MG63 (cell line): Measurements from ENCODE around the gene XCL1. TPM values are rescaled to one million over a fixed set of nuclear protein-coding genes. Genes with fewer than 3 reads are reported as not detected.

ENCODE experiments used
- DNase-seq: peaks from one replicate; pipeline ENCODE4 v3.0.0-alpha.2; 2020
- H3K27me3 ChIP-seq: fragments of 250-450 bp; sonication (Bioruptor Pico); 2 replicates; pipeline ENCODE4 v1.5.1; 2020; ENCODE audit warnings: mild to moderate bottlenecking, moderate library complexity
- H3K36me3 ChIP-seq: fragments of 250-450 bp; sonication (Bioruptor Pico); 2 replicates; pipeline ENCODE4 v1.5.1; 2020; ENCODE audit warnings: mild to moderate bottlenecking, moderate library complexity
- H3K4me3 ChIP-seq: fragments of 250-450 bp; sonication (Bioruptor Pico); 2 replicates; pipeline ENCODE4 v1.5.1; 2020; ENCODE audit warnings: mild to moderate bottlenecking, moderate library complexity
- H3K9me3 ChIP-seq: fragments of 250-450 bp; sonication (Bioruptor Pico); 2 replicates; pipeline ENCODE4 v1.5.1; 2020; ENCODE audit warnings: mild to moderate bottlenecking, moderate library complexity
- total RNA-seq: library from RNA; depleted of rRNA; stranded (reverse); fragments of >200 nt; shearing (Covaris generic); gene quantifications from 2 replicates; pipeline ENCODE4 v1.2.3, GENCODE V29; 2014; ENCODE audit warnings: low replicate concordance; rRNA removed

XCL1 gene
- total RNA-seq, 1 experiment from 2014 or later, result not detected

DNA sequence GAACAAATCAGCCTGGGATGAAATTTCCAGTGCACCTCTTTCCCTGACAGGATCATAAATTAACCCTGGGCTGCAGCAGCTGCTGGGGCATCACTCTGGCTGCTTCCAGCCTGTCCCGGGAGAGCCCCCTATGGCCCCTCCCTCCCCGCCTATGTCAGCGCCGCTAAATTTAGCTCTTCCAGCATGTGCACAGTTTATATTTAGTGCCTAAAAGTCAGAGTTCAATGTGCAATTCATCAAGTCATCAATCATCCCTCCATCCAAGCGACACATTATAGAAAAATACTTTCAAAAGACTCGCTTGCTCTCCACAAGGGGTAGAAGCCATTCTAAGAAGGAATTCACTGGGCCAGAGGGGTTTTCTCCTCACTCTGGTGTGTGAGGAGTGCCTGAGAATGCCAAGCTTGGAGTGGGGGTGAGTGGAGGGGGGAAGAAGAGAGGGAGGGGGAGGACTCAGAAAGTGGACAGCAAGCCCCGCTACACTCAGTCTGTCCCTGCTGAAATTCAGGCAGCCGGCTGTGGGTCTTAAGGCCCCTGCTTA lies 37.4 kb downstream of the XCL1 start:
- no peak for DNase-seq
- Histone ChIP-seq H3K36me3 (no peaks in the 10 kb centered on the region), H3K9me3 (no peaks in the 10 kb centered on the region), H3K27me3 (peaks cover 2% of the 10 kb centered on the region; the same call in 1 of the 2 replicates), H3K4me3 (no peak overlapping the region)

DNA sequence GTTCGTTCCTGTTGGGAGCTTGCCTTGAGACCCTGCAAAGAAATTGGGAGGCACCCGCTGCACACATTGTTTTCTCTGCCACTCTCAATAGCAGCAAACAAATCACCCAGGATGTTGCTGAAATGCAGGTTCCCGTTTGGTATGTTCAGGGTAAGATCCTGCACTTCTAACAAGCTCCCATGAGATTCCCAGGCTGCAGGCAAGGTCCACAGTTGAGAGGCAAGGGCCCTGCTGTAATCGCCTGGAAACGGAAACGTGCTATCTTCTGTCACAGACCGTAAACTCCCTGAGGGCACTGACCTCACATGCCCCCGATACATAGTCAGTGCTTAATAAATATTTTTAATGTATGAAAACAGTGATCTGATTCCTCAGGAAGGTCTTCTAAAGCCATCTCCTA lies 37.8 kb downstream of the XCL1 start:
- peaks cover 2% of the 10 kb centered on the region; the same call in 1 of the 2 replicates for H3K27me3 ChIP-seq
- no peaks in the 10 kb centered on the region for H3K36me3 ChIP-seq
- H3K4me3 ChIP-seq, result no peak overlapping the region
- H3K9me3 ChIP-seq, result no peaks in the 10 kb centered on the region
- no peak for DNase-seq

DNA sequence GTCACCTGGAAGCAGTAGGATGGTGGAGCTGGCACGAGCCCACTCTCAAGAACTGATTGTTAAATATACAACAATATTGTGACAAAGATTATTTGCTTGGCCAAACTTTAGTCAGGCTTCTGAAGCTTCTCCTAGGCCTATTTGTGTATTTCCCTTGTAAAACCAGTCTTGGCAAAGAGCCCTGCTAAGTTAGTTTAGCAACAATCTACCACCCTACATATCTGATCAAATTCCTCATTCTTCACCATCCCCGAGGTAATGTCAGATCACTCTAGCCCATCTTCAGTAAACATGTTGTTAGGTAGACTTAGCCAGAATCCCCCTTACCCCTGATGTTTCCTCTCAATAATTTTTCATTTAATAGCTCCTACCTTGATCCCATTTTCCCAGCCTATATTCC lies 39.6 kb downstream of the XCL1 start:
- Histone ChIP-seq H3K36me3 (no peaks in the 10 kb centered on the region), H3K27me3 (peaks cover 2% of the 10 kb centered on the region; the same call in 1 of the 2 replicates), H3K4me3 (no peak overlapping the region), H3K9me3 (no peaks in the 10 kb centered on the region)
- DNase-seq, result no peak

DNA sequence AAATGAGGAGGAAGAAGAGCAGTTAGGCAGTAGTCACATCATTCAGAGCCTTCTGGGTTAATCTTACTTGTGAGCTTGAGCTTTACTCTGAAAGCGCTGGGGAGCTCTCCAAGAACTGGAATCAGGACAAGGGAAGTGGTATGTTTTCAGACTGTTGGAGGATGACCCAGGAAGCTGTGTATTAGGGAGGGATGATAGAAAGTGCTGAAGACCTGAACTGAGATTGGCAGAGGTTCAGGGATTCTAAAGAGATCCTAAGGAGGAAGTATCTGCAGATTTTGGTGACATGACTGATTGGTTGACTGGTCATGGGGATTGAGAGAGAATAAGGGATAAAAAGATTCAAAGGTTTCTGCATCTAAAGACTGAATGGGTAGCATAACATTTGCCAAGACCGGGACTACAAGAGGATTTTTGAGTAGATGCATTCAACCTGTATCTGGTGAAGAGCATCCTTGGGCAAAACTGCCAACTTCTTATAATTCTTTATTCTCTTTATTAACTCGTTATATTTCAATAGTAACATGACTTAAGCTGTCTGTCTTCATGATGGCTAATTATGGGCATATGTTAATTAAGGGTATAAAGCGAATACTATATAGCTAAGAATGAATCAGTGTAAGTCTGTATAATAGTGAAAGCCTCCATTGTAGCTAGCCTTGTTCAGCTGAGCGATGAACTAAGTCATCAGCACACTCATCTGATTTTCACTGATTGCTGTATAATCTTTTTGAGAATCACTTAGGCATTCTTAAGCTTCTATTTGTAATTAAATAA lies 41.8 kb downstream of the XCL1 start:
- no peaks in the 10 kb centered on the region for H3K9me3 ChIP-seq
- no peak for DNase-seq
- H3K27me3 ChIP-seq, result peaks cover 2% of the 10 kb centered on the region; the same call in 1 of the 2 replicates
- no peak overlapping the region for H3K4me3 ChIP-seq
- no peaks in the 10 kb centered on the region for H3K36me3 ChIP-seq

- H3K27me3 ChIP-seq, result peaks cover 2% of the 10 kb centered on the region; the same call in 1 of the 2 replicates
- H3K9me3 ChIP-seq, result no peaks in the 10 kb centered on the region
- no peak for DNase-seq
- no peaks in the 10 kb centered on the region for H3K36me3 ChIP-seq
- no peak overlapping the region for H3K4me3 ChIP-seq
Measured at GRCh38 chr1:168618886-168619285, 42.5 kb downstream of the XCL1 start.

DNA sequence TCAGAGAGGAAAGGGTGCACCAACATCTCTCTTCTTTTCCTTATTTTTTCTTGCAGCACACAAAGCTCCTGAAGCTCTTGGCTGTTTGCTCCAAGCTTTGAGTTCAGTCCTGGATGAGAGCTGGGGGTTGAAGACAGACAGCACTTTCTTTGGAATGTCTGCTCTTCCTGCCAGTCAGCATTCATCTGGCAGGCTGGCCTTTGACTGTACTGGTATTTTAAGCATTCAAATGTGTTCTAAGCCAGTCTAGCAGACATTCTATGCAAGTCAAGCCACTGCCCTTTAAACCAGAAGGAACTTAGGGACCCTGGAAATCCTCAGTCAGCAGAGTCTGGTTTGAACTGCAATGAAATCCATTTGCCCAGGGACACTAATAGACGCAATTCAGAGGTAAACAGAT lies 45.0 kb downstream of the XCL1 start:
- no peaks in the 10 kb centered on the region for H3K9me3 ChIP-seq
- H3K27me3 ChIP-seq, result peaks cover 2% of the 10 kb centered on the region; the same call in 1 of the 2 replicates
- no peak overlapping the region for H3K4me3 ChIP-seq
- no peaks in the 10 kb centered on the region for H3K36me3 ChIP-seq
- DNase-seq, result peak; percentile 34

DNA sequence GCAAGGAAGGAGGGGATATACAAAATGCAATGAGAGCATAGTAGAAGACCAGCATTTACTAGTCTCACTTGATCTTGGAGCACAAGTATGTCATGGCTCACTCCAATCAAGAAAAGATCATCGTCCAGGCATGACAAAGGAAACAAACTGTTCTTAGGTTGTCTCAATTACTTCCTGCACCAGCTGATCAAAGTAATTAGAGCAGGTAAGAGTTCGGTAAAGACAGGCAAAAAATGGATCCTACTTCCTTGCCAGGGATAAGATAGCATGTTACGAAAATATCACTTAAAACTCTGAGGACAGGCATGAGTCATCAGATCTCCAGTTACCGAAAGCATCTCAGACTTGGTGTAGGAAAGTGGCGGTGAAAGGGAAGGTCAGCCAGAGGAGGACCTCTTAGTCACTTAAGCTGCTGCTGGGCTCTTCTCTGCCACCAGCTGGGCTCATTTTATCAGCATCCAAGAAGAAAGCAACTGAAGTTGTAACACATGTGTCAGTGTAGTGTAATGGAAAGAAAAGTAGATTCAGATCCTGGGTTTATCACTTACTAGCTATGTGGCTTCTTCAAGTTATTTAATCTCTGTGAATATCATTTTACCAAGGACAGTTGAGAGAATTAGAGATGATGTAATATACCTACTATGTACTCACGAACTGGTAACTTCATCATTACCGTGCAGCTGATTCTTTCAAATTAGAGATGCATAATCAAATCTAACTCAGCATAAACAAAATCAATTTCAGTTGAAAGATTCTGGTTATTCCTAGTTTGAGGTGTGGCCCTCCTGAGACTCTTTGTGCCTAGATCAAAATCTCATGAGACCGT lies 46.8 kb downstream of the XCL1 start:
- DNase-seq, result peak; percentile 73
- Histone ChIP-seq H3K27me3 (no peaks in the 10 kb centered on the region; the same call in 1 of the 2 replicates), H3K36me3 (no peaks in the 10 kb centered on the region), H3K9me3 (no peaks in the 10 kb centered on the region), H3K4me3 (no peak overlapping the region)

GRCh38 chr1:168623831-168624230 lies 47.4 kb downstream of the XCL1 start:
- Histone ChIP-seq H3K9me3 (no peaks in the 10 kb centered on the region), H3K36me3 (no peaks in the 10 kb centered on the region), H3K27me3 (no peaks in the 10 kb centered on the region), H3K4me3 (no peak overlapping the region)
- no peak for DNase-seq

- H3K9me3 ChIP-seq, result no peaks in the 10 kb centered on the region
- no peaks in the 10 kb centered on the region for H3K27me3 ChIP-seq
- no peak for DNase-seq
- no peaks in the 10 kb centered on the region for H3K36me3 ChIP-seq
- H3K4me3 ChIP-seq, result no peak overlapping the region
Measured at GRCh38 chr1:168626326-168626725, 49.9 kb downstream of the XCL1 start.

DNA sequence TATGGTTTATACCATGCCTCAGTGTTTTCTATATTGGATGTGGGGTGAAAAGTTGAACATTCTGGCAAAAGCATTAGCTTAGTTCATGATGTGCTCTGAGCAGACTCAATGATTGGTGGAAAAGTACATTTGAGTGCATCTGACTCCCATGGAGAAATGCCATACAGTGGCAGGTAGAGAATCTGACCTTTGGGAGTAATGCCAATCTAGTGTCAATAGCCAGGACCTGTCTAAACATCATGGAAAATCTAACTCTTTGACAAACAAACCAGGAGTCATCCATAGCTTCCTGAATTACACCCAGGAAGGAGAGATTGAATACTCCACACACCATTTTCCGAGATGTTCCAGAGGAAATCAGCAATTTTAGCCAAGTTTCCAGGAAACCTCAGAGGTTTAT lies 51.0 kb downstream of the XCL1 start:
- H3K9me3 ChIP-seq, result no peaks in the 10 kb centered on the region
- no peaks in the 10 kb centered on the region for H3K36me3 ChIP-seq
- DNase-seq, result no peak
- no peaks in the 10 kb centered on the region for H3K27me3 ChIP-seq
- no peak overlapping the region for H3K4me3 ChIP-seq

DNA sequence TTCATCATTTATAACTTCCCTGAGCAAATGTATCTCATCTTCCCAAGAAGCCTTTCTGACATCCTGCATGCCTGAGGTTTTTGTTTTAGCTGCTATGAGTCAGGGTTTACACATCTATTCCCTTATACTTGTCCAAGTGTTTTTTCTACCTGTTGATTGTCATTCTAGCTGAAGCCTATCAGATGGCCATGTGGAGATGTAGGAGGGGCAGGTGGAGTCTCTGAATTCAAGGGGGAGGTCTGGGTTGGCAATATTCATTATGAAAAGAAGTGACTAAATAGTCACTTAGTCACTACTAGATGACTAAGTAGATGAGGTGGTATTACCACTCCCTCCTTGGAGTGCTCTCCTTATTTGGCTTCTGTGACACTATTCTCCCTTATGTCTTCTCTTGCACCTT lies 52.4 kb downstream of the XCL1 start:
- Histone ChIP-seq H3K27me3 (no peaks in the 10 kb centered on the region), H3K4me3 (no peak overlapping the region), H3K36me3 (no peaks in the 10 kb centered on the region), H3K9me3 (no peaks in the 10 kb centered on the region)
- DNase-seq, result peak; percentile 56

- no peak overlapping the region for H3K4me3 ChIP-seq
- no peaks in the 10 kb centered on the region for H3K36me3 ChIP-seq
- no peaks in the 10 kb centered on the region for H3K27me3 ChIP-seq
- no peaks in the 10 kb centered on the region for H3K9me3 ChIP-seq
- no peak for DNase-seq
Measured at GRCh38 chr1:168629466-168629865, 53.1 kb downstream of the XCL1 start.

Other genes with a start within 250 kb of the XCL1 start
- not detected in 2 replicates for gene XCL2, start 32.6 kb upstream of the XCL1 start, total RNA-seq
- gene DPT, start 152.6 kb downstream of the XCL1 start, total RNA-seq, result not detected in 2 replicates